HG02870 (cell line): ENCODE results near the gene CFAP141.
"Not testable (repeated sequence)": the region's sequence is repeated elsewhere in the genome, so short reads cannot be mapped to it uniquely, and the experiment has no call there.

Experiments
- ATAC-seq: cut with Tn5 transposase; IDR thresholded peaks from one replicate; pipeline ENCODE4 v1.9.1; 2021; ENCODE audit warnings: mild to moderate bottlenecking, moderate library complexity; ENCODE audit not compliant: unreplicated experiment

CFAP141 gene

GRCh38 chr1:154208677-154209388 is 2.7 kb upstream of the CFAP141 start:
- no peak for ATAC-seq

DNA sequence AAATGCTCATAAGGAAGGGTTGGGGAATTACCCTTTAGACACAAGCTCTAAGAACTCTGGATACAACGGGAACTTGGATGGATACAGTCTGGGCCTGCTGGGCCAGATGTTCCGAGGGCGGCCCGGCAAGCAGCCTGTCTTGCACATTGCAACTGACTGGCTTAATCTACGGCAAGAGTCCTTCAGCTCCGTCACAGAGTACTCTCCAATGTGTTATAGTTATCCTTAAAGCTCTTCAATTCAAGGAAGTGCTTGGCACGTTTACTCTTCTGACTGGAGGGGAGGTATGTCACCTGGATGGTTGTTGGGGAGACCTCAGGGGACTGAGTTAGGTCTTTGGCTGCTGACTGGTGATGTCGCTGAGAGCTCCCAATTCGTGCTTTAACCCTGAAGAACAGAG is 1.1 kb upstream of the CFAP141 start:
- no peak for ATAC-seq

DNA sequence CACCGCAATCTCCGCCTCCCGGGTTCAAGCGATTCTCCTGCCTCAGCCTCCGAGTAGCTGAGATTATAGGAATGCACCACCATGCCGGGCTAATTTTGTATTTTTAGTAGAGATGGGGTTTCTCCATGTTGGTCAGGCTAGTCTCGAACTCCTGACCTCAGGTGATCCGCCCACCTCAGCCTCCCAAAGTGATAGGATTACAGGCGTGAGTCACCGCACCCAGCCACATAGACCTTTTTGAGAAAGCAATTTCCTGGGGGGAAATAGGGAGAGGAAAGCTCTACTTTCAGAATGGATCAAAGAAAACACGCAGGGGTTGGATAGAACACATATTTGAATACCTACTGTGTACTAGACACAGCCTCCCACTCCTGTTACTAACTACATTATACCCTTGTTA is 355 bp downstream of the CFAP141 start:
- ATAC-seq: not testable (repeated sequence)

DNA sequence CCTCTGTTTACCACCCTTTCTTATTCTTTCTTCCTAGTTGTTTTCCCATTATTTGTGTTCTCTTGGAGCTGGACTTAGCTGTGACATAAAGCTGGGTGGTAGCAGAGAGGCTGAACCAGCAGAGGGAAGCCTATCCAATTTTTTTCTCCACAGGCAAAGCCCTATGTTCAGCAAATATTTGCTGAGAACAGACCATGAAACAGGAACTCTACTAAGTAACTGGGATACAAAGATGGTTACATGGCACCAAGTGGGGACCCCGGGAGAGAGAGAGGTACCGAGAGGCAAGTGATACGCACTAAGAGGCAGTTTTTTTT is 6.6 kb downstream of the CFAP141 start:
- no peak for ATAC-seq

GRCh38 chr1:154198756-154199562 is 7.2 kb downstream of the CFAP141 start:
- ATAC-seq: no peak

DNA sequence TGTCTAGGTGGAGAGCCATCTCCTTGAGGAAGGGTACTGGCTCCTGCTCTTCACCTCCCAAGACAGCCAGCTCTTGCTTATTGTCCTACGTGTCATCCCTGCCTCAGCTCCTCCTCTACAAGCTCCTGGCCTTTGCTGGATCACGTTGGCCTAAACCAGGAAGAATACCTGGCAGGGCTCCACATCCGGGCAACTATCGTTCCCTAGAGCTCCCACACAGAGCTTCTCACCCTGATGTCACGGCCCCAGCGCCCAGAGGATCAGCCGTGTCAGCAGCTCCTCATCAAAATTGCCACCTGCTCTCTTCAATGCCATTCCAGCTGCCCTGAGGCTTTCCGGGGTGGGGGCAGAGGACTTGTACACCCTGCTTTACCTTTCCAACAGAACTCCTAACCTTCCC is 12.3 kb downstream of the CFAP141 start:
- ATAC-seq: no peak

- no peak for ATAC-seq
These were observed 13.7 kb downstream of the CFAP141 start for GRCh38 chr1:154192476-154192875.

- no peak for ATAC-seq
These were observed 14.1 kb downstream of the CFAP141 start, which contains the start of gene TPM3 for GRCh38 chr1:154191990-154192461. TSS of gene TPM3 (minus strand) at chr1:154192100. CDS start at chr1:154192018, 82 bp downstream.

- ATAC-seq: no peak
These were observed 15.6 kb downstream of the CFAP141 start for GRCh38 chr1:154190550-154190949.

DNA sequence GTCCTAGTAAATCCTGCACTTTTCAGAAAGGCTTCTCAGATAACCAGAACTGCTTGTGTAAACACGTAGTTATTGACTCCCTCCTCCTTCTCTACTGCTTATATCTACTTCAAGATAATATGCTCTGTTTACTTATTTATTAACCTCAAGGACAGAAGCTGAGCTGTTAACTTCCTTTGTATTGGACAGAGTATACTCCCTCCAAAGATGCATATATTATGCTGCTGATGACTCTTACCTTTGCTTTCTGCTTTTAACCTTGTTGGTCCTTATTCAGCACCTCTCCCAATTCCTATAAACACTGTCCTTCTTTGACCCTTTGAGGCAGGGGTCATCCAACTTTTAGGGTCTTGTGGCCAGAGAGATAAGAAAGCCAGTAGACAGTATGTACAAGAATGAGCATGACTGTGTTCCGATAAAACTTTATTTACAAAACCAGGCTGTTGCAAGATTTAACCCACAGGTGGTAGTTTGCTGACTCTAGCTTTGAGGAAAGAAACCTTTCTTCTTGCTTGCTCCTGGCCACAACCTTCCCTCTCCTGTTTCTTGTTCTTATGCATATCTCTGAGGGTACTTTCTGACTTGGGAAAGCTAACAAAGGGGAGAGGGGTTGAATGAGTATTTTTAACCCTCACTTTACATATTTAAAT is 19.2 kb downstream of the CFAP141 start:
- no peak for ATAC-seq

DNA sequence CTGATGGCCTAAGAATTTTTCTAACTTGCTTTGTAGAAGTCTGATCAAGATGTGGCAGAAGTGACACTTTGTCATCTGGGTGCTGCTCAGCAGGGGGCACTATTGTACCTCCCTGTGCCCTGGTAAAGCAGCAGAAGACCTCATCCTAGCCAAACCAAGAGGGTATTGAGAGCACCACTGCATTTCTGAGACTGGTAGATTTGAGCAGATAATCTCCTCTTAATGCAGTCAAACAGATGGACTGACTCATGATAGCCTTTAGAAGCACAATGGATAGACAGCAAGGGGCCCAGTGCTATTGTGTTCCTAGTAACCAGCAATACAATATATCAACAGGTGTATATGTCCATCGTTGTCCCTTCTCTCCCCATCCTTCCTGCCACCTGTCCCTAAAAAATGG is 20.0 kb downstream of the CFAP141 start:
- ATAC-seq: no peak

- peak; percentile 58 for ATAC-seq
These were observed 22.9 kb downstream of the CFAP141 start for GRCh38 chr1:154183046-154183915.

DNA sequence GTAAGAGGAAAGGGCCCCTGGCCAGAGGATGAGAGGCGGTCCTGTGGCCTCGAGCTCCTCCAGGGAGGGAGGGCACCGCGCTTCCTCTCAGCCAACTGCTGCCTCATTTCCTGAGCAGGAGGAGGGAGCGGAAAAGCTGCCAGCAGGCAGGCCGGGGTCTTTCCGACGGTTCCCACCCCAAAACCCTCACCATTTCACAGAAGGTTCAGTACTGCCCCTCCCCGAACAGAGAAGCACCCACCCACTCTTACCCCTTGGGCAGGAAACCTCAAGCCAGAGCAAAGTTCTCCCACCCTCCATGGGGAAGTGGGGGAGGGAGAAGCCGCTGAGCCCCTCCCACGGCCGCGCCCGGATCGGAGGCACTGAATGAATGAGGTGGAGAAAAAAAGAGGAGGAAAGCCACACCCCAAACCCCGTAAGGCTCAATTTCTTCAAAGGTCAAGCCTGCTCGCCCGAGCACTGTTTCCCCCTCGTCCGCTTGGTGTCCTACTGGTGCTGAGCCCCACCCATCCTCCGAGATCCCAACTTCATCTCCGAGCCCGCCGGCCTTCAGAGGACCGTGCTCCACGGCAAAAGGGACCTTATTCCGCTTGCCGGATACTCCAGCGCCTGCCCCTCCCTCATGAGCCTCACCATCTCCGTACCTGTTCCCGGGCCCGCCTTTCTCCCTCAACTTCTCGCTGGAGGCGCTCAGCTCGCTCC is 23.6 kb downstream of the CFAP141 start:
- ATAC-seq: peak; percentile 44

GRCh38 chr1:154181944-154182343 is 24.2 kb downstream of the CFAP141 start:
- ATAC-seq: no peak

DNA sequence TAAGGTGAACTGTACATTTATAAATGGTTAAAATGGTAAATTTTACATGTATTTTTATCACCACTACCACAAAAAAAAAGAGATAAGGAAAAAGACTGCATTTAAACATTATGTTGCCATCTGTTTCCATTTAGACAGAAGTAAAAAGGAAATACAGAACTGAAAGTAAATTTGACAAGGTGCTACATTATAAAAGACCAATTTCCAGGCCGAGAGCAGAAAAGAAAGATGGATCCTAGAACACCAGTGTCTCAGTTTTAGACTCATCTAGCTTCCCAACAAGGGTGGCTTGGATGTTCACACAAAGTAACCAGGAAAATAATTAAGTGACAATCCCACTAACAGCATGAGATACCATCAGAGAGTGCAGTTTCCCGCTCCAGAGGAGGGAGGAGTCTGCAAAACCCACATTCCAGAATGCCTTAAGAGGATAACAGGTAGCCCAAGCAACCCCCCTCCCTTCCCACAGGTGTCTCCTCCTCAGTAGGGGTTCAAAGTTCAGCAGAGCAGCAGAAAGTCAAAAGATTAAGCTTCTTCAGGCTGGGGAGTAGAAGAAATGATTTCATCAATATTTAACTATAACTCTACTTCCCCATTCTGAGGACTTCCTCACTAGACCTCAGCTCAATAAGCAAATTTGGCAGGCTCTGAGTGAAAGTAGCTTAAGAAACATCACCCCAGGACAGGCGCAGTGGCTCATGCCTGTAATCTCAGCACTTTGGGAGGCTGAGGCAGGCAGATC is 26.0 kb downstream of the CFAP141 start:
- no peak for ATAC-seq

DNA sequence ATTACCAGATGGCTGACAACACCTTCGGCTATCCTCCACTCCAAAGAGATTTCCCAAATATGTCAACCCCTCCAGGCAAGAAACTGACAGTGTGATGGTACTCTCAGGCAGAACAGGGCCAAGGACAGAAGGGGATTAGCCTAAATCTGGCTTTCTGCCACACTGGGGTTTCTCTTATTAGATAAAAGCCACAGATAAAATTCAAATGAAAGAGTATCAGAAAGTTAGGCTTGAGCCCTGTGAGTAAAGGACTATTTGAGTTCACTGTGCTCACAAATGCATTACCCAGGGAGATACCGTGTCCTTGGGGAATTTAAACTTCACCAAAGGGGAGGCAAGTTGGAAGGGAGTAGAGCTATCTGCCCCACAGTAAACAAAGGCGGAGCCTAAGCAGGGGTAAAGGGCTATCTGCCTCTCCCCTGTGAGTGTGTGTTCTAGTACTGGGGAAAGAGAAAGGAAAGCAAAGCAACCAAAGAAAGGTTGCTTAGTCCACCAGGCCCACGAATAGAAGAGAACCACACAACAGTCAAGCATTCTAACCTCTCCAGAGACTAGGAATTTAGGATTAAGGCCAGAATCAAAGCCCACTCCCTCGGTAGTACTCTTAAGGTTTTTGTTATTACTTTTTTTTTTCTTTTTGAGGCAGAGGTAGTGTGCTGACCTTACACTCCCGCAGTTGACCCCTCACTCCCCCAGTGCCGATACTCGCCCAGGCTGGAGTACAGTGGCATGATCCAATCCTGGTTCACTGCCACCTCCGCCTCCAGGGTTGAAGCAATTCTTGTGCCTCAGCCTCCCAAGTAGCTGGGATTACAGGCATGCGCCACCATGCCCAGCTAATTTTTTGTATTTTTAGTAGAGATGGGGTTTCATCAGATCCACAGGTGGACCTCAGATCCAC is 27.0 kb downstream of the CFAP141 start:
- no peak for ATAC-seq

GRCh38 chr1:154178013-154178412 is 28.1 kb downstream of the CFAP141 start:
- ATAC-seq: no peak

GRCh38 chr1:154176337-154176736 is 29.8 kb downstream of the CFAP141 start:
- no peak for ATAC-seq
